Neuron (in vitro differentiated cells): ENCODE data around the gene ZDHHC1.
A peak's percentile ranks its signal among the peaks of the same experiment; 100 is the strongest.

Experiments
- H2AFZ ChIP-seq: one replicate; pipeline ENCODE4 v1.6.1; 2013; ENCODE audit warnings: low read depth, mild to moderate bottlenecking, inconsistent platforms, low read length, moderate library complexity
- H3K27me3 ChIP-seq: one replicate; pipeline ENCODE4 v1.6.1; 2013; ENCODE audit warnings: low read length; ENCODE audit not compliant: insufficient read depth
- H3K36me3 ChIP-seq: one replicate; pipeline ENCODE4 v1.6.1; 2013; ENCODE audit warnings: low read length; ENCODE audit not compliant: insufficient read depth
- H3K4me1 ChIP-seq: one replicate; pipeline ENCODE4 v1.6.1; 2013; ENCODE audit warnings: low read length; ENCODE audit not compliant: insufficient read depth
- H3K4me3 ChIP-seq: 2 replicates; pipeline ENCODE4 v1.5.1; 2013; ENCODE audit warnings: mild to moderate bottlenecking, low read length, moderate library complexity
- H3K9me3 ChIP-seq: one replicate; pipeline ENCODE4 v1.6.1; 2013; ENCODE audit warnings: low read length

The ZDHHC1 gene

GRCh38 chr16:67432506-67432890 is 16.2 kb upstream of the ZDHHC1 start:
- Histone ChIP-seq H2AFZ (no peak overlapping the region), H3K27me3 (peaks cover 24% of the 10 kb centered on the region), H3K4me1 (peaks cover 13% of the 10 kb centered on the region), H3K4me3 (peak overlapping the region; percentile 17), H3K36me3 (peaks cover 4% of the 10 kb centered on the region), H3K9me3 (no peaks in the 10 kb centered on the region)

DNA sequence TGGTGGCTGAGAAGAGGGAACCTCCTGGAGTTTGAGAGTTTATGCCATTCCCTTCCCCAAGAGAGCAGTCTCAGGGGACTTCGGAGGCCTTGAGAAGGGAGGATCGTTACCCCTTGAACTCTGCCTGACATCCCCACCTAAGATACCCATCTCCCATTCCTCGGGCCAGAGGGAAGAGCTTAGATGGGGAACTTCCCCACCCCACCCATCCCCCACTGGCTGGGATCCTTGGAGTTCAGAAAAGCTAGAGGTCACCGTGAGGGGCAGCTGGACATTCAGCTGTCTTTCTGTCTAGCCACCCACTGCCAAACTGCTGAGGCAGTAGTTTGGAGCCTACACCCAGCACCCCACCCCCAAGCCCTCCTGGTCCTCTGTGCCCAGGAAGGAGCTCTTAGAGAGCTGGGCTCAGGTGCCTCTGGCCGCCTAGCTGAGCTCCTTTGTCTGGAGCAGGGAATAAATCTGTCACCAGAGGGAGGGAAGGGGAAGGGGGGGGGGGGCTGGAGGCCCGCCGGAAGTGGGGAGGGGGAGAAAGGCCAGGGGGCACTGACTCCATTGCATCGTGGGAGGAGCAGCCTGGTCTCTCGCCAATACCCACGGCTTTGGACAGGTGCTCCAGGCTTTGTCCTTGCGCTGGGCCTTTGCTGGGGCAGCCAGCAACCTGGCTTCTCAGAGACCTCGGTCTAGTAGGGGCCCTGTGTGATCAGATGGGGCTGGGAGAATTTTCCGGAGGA is 15.7 kb upstream of the ZDHHC1 start:
- Histone ChIP-seq H3K4me3 (peak overlapping the region; percentile 41), H2AFZ (no peak overlapping the region), H3K36me3 (peaks cover under 1% of the 10 kb centered on the region), H3K9me3 (no peaks in the 10 kb centered on the region), H3K4me1 (peaks cover 13% of the 10 kb centered on the region), H3K27me3 (peaks cover 24% of the 10 kb centered on the region)

DNA sequence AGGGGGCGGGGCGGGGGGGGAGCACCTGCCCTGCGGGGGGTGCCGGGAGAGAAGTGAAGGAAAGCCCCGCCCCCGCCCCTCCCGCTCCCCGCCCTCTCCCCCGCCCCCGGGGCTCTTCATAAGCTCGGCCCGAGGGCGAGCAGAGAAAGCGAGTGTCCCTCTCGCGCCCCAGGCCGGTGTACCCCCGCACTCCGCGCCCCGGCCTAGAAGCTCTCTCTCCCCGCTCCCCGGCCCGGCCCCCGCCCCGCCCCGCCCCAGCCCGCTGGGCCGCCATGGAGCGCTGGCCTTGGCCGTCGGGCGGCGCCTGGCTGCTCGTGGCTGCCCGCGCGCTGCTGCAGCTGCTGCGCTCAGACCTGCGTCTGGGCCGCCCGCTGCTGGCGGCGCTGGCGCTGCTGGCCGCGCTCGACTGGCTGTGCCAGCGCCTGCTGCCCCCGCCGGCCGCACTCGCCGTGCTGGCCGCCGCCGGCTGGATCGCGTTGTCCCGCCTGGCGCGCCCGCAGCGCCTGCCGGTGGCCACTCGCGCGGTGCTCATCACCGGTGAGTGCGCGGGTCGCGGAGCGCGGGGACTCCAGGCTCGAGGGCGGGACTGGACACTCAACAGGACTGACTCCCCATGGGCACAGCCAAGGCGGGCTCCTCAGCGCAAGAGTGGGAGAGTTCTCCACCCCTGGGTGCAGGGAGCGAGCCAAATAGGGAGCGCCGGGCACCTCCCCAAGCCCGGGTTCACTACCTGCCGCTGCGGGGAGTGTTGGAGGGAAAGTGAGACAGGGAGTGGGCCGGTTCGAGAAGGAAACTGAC is 14.9 kb upstream of the ZDHHC1 start, which contains the start of gene HSD11B2:
TSS of gene HSD11B2 (plus strand) at position 145 of the 798 bp plus-strand sequence. CDS start at position 273, 128 bp downstream.
- Histone ChIP-seq H3K4me3 (peak within 1 kb of the TSS; percentile 41), H3K9me3 (no peaks in the 10 kb centered on the region), H2AFZ (no peak within 1 kb of the TSS), H3K36me3 (no peaks in the 10 kb centered on the region), H3K4me1 (peaks cover 13% of the 10 kb centered on the region), H3K27me3 (peaks cover 24% of the 10 kb centered on the region)

GRCh38 chr16:67430504-67430976 is 14.3 kb upstream of the ZDHHC1 start:
- Histone ChIP-seq H3K9me3 (no peaks in the 10 kb centered on the region), H2AFZ (no peak overlapping the region), H3K4me3 (no peak overlapping the region), H3K27me3 (peaks cover 24% of the 10 kb centered on the region), H3K4me1 (peaks cover 13% of the 10 kb centered on the region), H3K36me3 (no peaks in the 10 kb centered on the region)

- H3K36me3 ChIP-seq = no peaks in the 10 kb centered on the region
- no peak overlapping the region for H3K4me3 ChIP-seq
- peaks cover 15% of the 10 kb centered on the region for H3K4me1 ChIP-seq
- H3K27me3 ChIP-seq = peaks cover 24% of the 10 kb centered on the region
- H3K9me3 ChIP-seq = no peaks in the 10 kb centered on the region
- no peak overlapping the region for H2AFZ ChIP-seq
Observed at GRCh38 chr16:67429799-67430503, 13.7 kb upstream of the ZDHHC1 start.

DNA sequence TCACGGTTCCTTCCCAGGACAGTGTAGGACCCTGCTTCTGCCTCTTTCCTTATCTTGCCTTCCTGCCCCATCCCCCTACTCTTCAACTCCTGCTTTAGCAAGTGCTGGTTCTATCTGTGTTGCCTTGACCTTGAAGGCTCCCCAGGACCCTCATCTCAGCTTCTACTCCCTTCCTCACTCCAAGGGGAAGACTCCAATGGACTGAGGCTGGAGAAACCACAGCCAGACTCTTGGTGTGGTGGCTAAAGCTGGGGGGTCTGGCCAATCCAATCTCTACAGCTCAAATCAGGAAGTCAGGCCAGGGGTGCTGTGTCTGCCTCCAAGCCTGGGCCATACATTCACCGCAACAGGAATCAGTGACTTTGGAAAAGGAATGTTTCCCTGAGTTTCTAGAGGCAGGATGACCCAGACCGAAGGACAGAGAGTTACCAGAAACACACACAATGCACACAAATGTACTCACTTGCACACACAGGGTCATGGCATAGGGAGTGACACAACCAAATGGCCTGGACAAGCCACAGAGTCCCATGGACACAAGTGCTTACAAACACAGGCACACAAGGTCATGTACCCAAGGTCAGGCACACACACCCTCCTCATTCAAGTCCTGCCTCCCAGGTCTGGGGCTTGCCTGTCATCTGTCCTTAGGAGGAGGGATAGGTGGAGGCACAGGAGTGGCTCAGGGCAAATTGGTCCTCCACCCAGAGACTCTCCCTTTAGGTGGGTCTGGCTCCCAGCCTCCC is 12.9 kb upstream of the ZDHHC1 start:
- no peaks in the 10 kb centered on the region for H3K36me3 ChIP-seq
- H3K4me1 ChIP-seq = peaks cover 22% of the 10 kb centered on the region
- no peak overlapping the region for H3K4me3 ChIP-seq
- peaks cover 24% of the 10 kb centered on the region for H3K27me3 ChIP-seq
- no peaks in the 10 kb centered on the region for H3K9me3 ChIP-seq
- no peak overlapping the region for H2AFZ ChIP-seq

DNA sequence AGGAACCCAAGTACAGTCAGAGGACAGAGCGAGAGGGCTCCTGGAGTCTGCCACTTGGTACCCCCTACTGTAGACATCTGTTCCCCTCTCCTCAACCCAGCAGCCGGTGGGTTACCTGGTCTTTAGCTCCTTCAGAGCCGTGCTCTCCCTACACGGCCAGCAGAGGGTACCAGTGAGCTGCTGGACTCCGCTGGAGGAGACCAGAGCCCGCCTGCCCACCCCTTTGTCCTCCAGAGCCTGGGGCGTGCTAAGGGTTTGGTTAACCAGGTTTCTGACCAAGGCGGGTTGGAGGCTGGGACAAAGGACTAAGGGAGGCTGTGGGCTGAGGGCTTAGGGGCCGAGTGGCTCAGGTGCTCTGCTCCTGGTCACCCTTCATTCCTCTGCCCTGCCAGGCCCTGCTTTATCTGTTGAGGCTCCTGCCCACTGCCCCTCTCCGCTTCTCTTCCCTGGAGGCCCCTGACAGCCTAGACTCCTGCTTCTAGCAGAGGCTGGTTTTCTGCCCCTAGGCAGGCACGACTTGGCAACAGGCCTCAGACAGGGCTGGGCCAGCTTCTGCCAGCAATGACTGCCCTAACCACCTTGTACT is 12.0 kb upstream of the ZDHHC1 start:
- Histone ChIP-seq H3K9me3 (no peaks in the 10 kb centered on the region), H2AFZ (no peak overlapping the region), H3K4me1 (peaks cover 31% of the 10 kb centered on the region), H3K27me3 (peaks cover 24% of the 10 kb centered on the region), H3K4me3 (no peak overlapping the region), H3K36me3 (no peaks in the 10 kb centered on the region)

- H3K4me1 ChIP-seq = peaks cover 23% of the 10 kb centered on the region
- peaks cover 24% of the 10 kb centered on the region for H3K27me3 ChIP-seq
- no peaks in the 10 kb centered on the region for H3K36me3 ChIP-seq
- H3K4me3 ChIP-seq = no peak overlapping the region
- no peak overlapping the region for H2AFZ ChIP-seq
- no peaks in the 10 kb centered on the region for H3K9me3 ChIP-seq
Observed at GRCh38 chr16:67426950-67427349, 10.7 kb upstream of the ZDHHC1 start.

GRCh38 chr16:67426022-67426421 is 9.7 kb upstream of the ZDHHC1 start:
- H3K36me3 ChIP-seq = no peaks in the 10 kb centered on the region
- H3K9me3 ChIP-seq = no peaks in the 10 kb centered on the region
- no peak overlapping the region for H2AFZ ChIP-seq
- H3K4me3 ChIP-seq = no peak overlapping the region
- H3K27me3 ChIP-seq = peaks cover 24% of the 10 kb centered on the region
- peaks cover 18% of the 10 kb centered on the region for H3K4me1 ChIP-seq

GRCh38 chr16:67425580-67425979 is 9.3 kb upstream of the ZDHHC1 start:
- no peaks in the 10 kb centered on the region for H3K9me3 ChIP-seq
- peaks cover 18% of the 10 kb centered on the region for H3K4me1 ChIP-seq
- peaks cover 24% of the 10 kb centered on the region for H3K27me3 ChIP-seq
- no peak overlapping the region for H3K4me3 ChIP-seq
- no peak overlapping the region for H2AFZ ChIP-seq
- no peaks in the 10 kb centered on the region for H3K36me3 ChIP-seq

- H3K27me3 ChIP-seq = peaks cover 19% of the 10 kb centered on the region
Observed at GRCh38 chr16:67425061-67425460, 8.8 kb upstream of the ZDHHC1 start.

DNA sequence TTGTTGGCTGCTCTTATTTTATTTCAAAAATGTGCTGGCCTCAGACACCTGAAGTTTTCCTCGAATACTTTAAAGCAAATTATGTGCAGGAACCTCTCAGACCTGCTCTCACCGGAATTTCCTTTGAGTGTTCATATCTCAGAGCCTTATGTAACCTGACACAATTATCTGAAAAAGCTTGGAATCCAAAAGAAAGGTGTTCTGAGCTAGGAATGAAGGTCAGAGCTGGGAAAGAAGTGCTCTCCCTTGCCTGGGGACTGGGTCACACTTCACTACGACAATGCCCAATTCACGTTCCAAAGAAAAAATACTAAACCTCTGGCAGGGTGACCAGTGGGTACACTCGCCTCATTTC is 8.0 kb upstream of the ZDHHC1 start:
- Histone ChIP-seq H3K36me3 (no peaks in the 10 kb centered on the region), H3K4me3 (no peak overlapping the region), H2AFZ (no peak overlapping the region), H3K27me3 (peaks cover 10% of the 10 kb centered on the region), H3K4me1 (peaks cover 18% of the 10 kb centered on the region), H3K9me3 (no peaks in the 10 kb centered on the region)

More at GRCh38 chr16:67425061-67425460, 8.8 kb upstream of the ZDHHC1 start:
- Histone ChIP-seq H3K36me3 (no peaks in the 10 kb centered on the region), H3K9me3 (no peaks in the 10 kb centered on the region), H2AFZ (no peak overlapping the region), H3K4me3 (no peak overlapping the region), H3K4me1 (peaks cover 18% of the 10 kb centered on the region)
